SK-N-SH treated with all-trans-retinoic acid at 6 μM for 48 hours (cell line): Measurements from ENCODE around the gene KXD1.
A peak's percentile ranks its signal among the peaks of the same experiment; 100 is the strongest.
"Not testable (repeated sequence)": the region's sequence is repeated elsewhere in the genome, so short reads cannot be mapped to it uniquely, and the experiment has no call there.

ENCODE experiments used
- ATAC-seq: fragments of 200-7000 bp; cut with Tn5 transposase; 3 replicates; pipeline ENCODE4 v1.9.1; 2020; ENCODE audit warnings: mild to moderate bottlenecking, moderate library complexity
- ARNTL ChIP-seq: fragments of 450-650 bp; formaldehyde crosslinking; IDR thresholded peaks from 2 replicates; pipeline ENCODE4 v1.5.0; 2020; ENCODE audit warnings: low read depth, mild to moderate bottlenecking, moderate library complexity, borderline replicate concordance
- BACH2 ChIP-seq: fragments of 250-450 bp; sonication (Bioruptor Pico); IDR thresholded peaks from 2 replicates; pipeline ENCODE4 v1.9.0; 2021; ENCODE audit warnings: mild to moderate bottlenecking, borderline replicate concordance
- CREB5 ChIP-seq: fragments of 250-450 bp; sonication (Bioruptor Pico); IDR thresholded peaks from 2 replicates; pipeline ENCODE4 v1.5.1; 2020; ENCODE audit warnings: low read depth, mild to moderate bottlenecking, moderate library complexity
- CSRNP3 ChIP-seq: fragments of 250-450 bp; sonication (Bioruptor Pico); IDR thresholded peaks from 2 replicates; pipeline ENCODE4 v1.5.1; 2021; ENCODE audit warnings: mild to moderate bottlenecking, moderate library complexity
- ESRRG ChIP-seq: fragments of 250-450 bp; sonication (Bioruptor Pico); IDR thresholded peaks from 2 replicates; pipeline ENCODE4 v1.6.1; 2021; ENCODE audit warnings: mild to moderate bottlenecking
- GLIS3 ChIP-seq: fragments of 250-450 bp; sonication (Bioruptor Pico); IDR thresholded peaks from 2 replicates; pipeline ENCODE4 v1.5.0; 2020; ENCODE audit warnings: mild to moderate bottlenecking, moderate library complexity
- ISL1 ChIP-seq: fragments of 250-450 bp; sonication (Bioruptor Pico); IDR thresholded peaks from 2 replicates; pipeline ENCODE4 v2.1.2; 2022; ENCODE audit warnings: mild to moderate bottlenecking, moderate library complexity
- OSR1 ChIP-seq: fragments of 250-450 bp; sonication (Bioruptor Pico); IDR thresholded peaks from 2 replicates; pipeline ENCODE4 v1.8.0; 2022; ENCODE audit warnings: moderate library complexity, mild to moderate bottlenecking, inconsistent platforms
- PPARA ChIP-seq: fragments of 250-450 bp; sonication (Bioruptor Pico); IDR thresholded peaks from 2 replicates; pipeline ENCODE4 v1.5.0; 2020; ENCODE audit warnings: mild to moderate bottlenecking, borderline replicate concordance
- RARB ChIP-seq: fragments of 250-450 bp; sonication (Bioruptor Pico); IDR thresholded peaks from 2 replicates; pipeline ENCODE4 v1.8.0; 2021; ENCODE audit warnings: mild to moderate bottlenecking, moderate library complexity
- SNAI2 ChIP-seq: fragments of 250-450 bp; sonication (Bioruptor Pico); IDR thresholded peaks from 2 replicates; pipeline ENCODE4 v1.5.0; 2020; ENCODE audit warnings: mild to moderate bottlenecking, moderate library complexity
- TCF4 ChIP-seq: fragments of 250-450 bp; sonication (Bioruptor Pico); IDR thresholded peaks from 2 replicates; pipeline ENCODE4 v1.8.0; 2021; ENCODE audit warnings: mild to moderate bottlenecking, moderate library complexity, borderline replicate concordance
- TOX ChIP-seq: fragments of 250-450 bp; sonication (Bioruptor Pico); IDR thresholded peaks from 2 replicates; pipeline ENCODE4 v1.8.0; 2021; ENCODE audit warnings: mild to moderate bottlenecking, moderate library complexity, borderline replicate concordance
- ZC3H10 ChIP-seq: fragments of 250-450 bp; sonication (Bioruptor Pico); IDR thresholded peaks from 2 replicates; pipeline ENCODE4 v1.5.1; 2021; ENCODE audit warnings: mild to moderate bottlenecking, moderate library complexity
- ZFP3 ChIP-seq: fragments of 250-450 bp; sonication (Bioruptor Pico); IDR thresholded peaks from 2 replicates; pipeline ENCODE4 v1.5.0; 2020; ENCODE audit warnings: mild to moderate bottlenecking, moderate library complexity
- ZFP30 ChIP-seq: fragments of 450-650 bp; formaldehyde crosslinking; IDR thresholded peaks from 2 replicates; pipeline ENCODE4 v1.5.0; 2022; ENCODE audit warnings: mild to moderate bottlenecking, moderate library complexity
- ZNF565 ChIP-seq: fragments of 450-650 bp; formaldehyde crosslinking; conservative IDR thresholded peaks from 2 replicates; pipeline ENCODE4 v1.5.0; 2020; ENCODE audit warnings: low read depth, mild to moderate bottlenecking, moderate library complexity
- ZNF70 ChIP-seq: fragments of 450-650 bp; formaldehyde crosslinking; IDR thresholded peaks from 2 replicates; pipeline ENCODE4 v1.5.0; 2020; ENCODE audit warnings: mild to moderate bottlenecking, moderate library complexity
- ZNF8 ChIP-seq: fragments of 450-650 bp; formaldehyde crosslinking; IDR thresholded peaks from 2 replicates; pipeline ENCODE4 v1.5.0; 2020; ENCODE audit warnings: mild to moderate bottlenecking, moderate library complexity
- TF ChIP-seq, protein P1 (sequence below): fragments of 250-450 bp; sonication (Bioruptor Pico); IDR thresholded peaks from 2 replicates; pipeline ENCODE4 v1.8.0; 2020; ENCODE audit warnings: mild to moderate bottlenecking, moderate library complexity, borderline replicate concordance
- TF ChIP-seq, protein P2 (sequence below): fragments of 250-450 bp; sonication (Bioruptor Pico); IDR thresholded peaks from 2 replicates; pipeline ENCODE4 v1.8.0; 2021; ENCODE audit warnings: low read depth, mild to moderate bottlenecking, moderate library complexity, borderline replicate concordance

The KXD1 gene

GRCh38 chr19:18521692-18522123 is 36.0 kb upstream of the KXD1 start, which contains the start of gene ELL (continued):
- TF ChIP-seq ISL1 (CRISPR knock-in tag) (no peak), ZFP30 (CRISPR knock-in tag) (no peak), ZC3H10 (no peak), ESRRG (CRISPR knock-in tag) (no peak), ARNTL (CRISPR knock-in tag) (no peak), TCF4 (no peak), ZFP3 (CRISPR knock-in tag) (no peak), SNAI2 (CRISPR knock-in tag) (no peak), ZNF565 (CRISPR knock-in tag) (no peak)

- TF ChIP-seq TOX (CRISPR knock-in tag) (no peak), ZFP3 (CRISPR knock-in tag) (no peak), ZNF565 (CRISPR knock-in tag) (no peak), BACH2 (CRISPR knock-in tag) (no peak), CSRNP3 (CRISPR knock-in tag) (no peak), ZNF70 (no peak), ZC3H10 (no peak), PPARA (CRISPR knock-in tag) (no peak), ISL1 (CRISPR knock-in tag) (no peak), ZNF8 (CRISPR knock-in tag) (no peak), ESRRG (CRISPR knock-in tag) (no peak), OSR1 (CRISPR knock-in tag) (no peak), GLIS3 (no peak), ARNTL (CRISPR knock-in tag) (no peak), CREB5 (no peak)
- TF ChIP-seq, protein P1, sequence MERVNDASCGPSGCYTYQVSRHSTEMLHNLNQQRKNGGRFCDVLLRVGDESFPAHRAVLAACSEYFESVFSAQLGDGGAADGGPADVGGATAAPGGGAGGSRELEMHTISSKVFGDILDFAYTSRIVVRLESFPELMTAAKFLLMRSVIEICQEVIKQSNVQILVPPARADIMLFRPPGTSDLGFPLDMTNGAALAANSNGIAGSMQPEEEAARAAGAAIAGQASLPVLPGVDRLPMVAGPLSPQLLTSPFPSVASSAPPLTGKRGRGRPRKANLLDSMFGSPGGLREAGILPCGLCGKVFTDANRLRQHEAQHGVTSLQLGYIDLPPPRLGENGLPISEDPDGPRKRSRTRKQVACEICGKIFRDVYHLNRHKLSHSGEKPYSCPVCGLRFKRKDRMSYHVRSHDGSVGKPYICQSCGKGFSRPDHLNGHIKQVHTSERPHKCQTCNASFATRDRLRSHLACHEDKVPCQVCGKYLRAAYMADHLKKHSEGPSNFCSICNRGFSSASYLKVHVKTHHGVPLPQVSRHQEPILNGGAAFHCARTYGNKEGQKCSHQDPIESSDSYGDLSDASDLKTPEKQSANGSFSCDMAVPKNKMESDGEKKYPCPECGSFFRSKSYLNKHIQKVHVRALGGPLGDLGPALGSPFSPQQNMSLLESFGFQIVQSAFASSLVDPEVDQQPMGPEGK, result no peak
- TF ChIP-seq, protein P2, sequence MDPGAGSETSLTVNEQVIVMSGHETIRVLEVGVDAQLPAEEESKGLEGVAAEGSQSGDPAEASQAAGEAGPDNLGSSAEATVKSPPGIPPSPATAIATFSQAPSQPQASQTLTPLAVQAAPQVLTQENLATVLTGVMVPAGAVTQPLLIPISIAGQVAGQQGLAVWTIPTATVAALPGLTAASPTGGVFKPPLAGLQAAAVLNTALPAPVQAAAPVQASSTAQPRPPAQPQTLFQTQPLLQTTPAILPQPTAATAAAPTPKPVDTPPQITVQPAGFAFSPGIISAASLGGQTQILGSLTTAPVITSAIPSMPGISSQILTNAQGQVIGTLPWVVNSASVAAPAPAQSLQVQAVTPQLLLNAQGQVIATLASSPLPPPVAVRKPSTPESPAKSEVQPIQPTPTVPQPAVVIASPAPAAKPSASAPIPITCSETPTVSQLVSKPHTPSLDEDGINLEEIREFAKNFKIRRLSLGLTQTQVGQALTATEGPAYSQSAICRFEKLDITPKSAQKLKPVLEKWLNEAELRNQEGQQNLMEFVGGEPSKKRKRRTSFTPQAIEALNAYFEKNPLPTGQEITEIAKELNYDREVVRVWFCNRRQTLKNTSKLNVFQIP, result no peak
- TF ChIP-seq, all 23 proteins: peak for 0
- ATAC-seq, result peak; percentile 94
Observed at GRCh38 chr19:18522124-18522861, 35.4 kb upstream of the KXD1 start.

- not testable (repeated sequence) for ATAC-seq
Observed at GRCh38 chr19:18522862-18523440, 34.7 kb upstream of the KXD1 start.

DNA sequence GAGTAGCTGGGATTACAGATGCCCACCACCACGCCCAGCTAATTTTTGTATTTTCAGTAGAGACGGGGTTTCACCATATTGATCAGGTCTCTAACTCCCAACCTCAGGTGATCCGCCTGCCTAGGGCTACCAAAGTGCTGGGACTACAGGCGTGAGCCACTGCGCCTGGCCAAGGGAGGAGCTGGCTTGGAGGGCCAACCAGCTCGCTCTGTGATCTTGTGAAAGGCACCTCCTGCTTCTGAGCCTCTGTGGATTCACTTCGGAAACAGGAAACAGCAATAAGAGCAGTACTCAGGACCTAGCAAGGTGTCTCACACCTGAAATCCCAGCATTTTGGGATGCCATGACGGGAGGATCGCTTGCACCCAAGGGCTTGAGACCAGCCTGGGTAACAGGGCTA is 33.8 kb upstream of the KXD1 start:
- ATAC-seq, result no peak
- TF ChIP-seq ZC3H10, result no peak
- TF ChIP-seq ZNF565 (CRISPR knock-in tag), result no peak
- no peak for TF ChIP-seq RARB (CRISPR knock-in tag)
- no peak for TF ChIP-seq ARNTL (CRISPR knock-in tag)
- no peak for TF ChIP-seq ZNF70

DNA sequence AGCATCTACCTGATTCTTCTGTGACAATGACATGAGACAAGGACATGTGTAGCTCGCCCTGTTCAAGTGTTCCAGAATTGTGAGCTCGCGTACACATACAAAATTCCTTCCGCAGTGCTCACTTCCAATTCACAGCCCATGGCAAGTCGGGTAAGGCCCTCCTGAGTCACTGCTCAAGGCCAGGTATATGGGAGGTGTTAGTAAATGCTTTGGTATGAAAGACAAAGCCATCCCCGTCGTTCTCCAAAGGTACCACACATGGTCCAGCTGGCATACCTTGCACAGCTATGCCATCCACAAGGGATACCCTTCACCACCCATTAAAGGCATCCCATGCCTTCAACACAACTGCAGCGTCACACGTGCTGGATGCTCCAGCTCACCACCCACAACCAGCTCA is 31.4 kb upstream of the KXD1 start:
- TF ChIP-seq, protein P1, result no peak
- no peak for TF ChIP-seq CSRNP3 (CRISPR knock-in tag)
- TF ChIP-seq ZNF8 (CRISPR knock-in tag), result no peak
- TF ChIP-seq ZC3H10, result no peak
- no peak for ATAC-seq
